Measurements from ENCODE around the gene IFI44. TPM values are rescaled to one million over a fixed set of nuclear protein-coding genes. Genes with fewer than 3 reads are reported as not detected.

Gene IFI44
- total and polyA plus RNA-seq, 9 of the 15 experiments (the other 6 are each of a cell fraction or from before 2014, with no cell fraction given) = 0.11 TPM; not detected in 8

DNA sequence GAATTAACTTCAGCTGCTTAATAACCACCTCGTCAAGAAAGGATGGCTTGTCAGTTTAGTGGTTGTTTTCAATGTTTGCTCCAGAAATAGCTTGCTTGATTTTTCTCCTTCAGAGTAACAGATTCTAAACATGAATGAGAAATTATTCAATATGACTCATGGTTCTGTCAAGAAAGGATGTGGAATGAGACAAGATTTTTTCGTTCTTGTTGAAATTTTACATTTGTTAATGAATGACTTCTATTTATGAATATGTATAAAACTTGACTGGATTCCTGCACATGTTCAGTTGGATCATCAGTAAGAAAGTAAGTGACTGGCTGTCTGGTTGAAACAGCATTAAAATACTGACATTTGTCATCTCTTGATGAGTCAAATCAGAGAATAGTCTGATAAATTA is 38.3 kb downstream of the IFI44 start:
- no peak for ATAC-seq
- H3K79me2 ChIP-seq (ENCODE audit: control insufficient read depth, insufficient read depth, low read length) = no peaks in the 10 kb centered on the region
- no peak for DNase-seq (ENCODE audit: extremely low read depth in 1 of 4, low spot score in 3 of 4)
- H3K9me3 ChIP-seq (replicated peaks; ENCODE audit: control insufficient read depth, insufficient read depth, low read depth, low read length) = no peaks in the 10 kb centered on the region
- WGBS (ENCODE audit: insufficient coverage, low coverage, missing lambda C conversion rate) = 0% methylated on average over 2 of the region's 2 CpGs
- BruUV-seq (replicated peaks) = no TSS peak
- H3K36me3 ChIP-seq (ENCODE audit: control insufficient read depth, insufficient read depth, low read length) = no peaks in the 10 kb centered on the region
- FAIRE-seq = no peak
- CTCF ChIA-PET (ENCODE audit: low intra/inter-chr PET ratio) = no interaction called here
- no peak overlapping the region for H3K9ac ChIP-seq (ENCODE audit: insufficient read depth in 1 of 2, low read depth in 2 of 2, low read length in 2 of 2)
- no peaks in the 10 kb centered on the region for H3K9me1 ChIP-seq (ENCODE audit: control insufficient read depth, insufficient read depth, low read length)
- POLR2A ChIA-PET = no interaction called here
- no peak for TF ChIP-seq SETDB1 (IDR thresholded peaks at IDR 0.05; ENCODE audit: low read length)
- TF ChIP-seq POLR2AphosphoS2 (IDR thresholded peaks at IDR 0.05; ENCODE audit: low read length) = no peak
- no peak for TF ChIP-seq RBM14 (IDR thresholded peaks at IDR 0.05; ENCODE audit: borderline replicate concordance, insufficient read depth, low read depth, low read length)
- TF ChIP-seq HMG20B (CRISPR knock-in tag; IDR thresholded peaks at IDR 0.05) = no peak
- TF ChIP-seq GTF2E2 (tag; IDR thresholded peaks at IDR 0.05) = no peak
- no peak for TF ChIP-seq PTBP1 (IDR thresholded peaks at IDR 0.05; ENCODE audit: low read depth, low read length)
- no peak for TF ChIP-seq ZNF347 (CRISPR knock-in tag; IDR thresholded peaks at IDR 0.05; ENCODE audit: low read depth)
- TF ChIP-seq, protein P1, sequence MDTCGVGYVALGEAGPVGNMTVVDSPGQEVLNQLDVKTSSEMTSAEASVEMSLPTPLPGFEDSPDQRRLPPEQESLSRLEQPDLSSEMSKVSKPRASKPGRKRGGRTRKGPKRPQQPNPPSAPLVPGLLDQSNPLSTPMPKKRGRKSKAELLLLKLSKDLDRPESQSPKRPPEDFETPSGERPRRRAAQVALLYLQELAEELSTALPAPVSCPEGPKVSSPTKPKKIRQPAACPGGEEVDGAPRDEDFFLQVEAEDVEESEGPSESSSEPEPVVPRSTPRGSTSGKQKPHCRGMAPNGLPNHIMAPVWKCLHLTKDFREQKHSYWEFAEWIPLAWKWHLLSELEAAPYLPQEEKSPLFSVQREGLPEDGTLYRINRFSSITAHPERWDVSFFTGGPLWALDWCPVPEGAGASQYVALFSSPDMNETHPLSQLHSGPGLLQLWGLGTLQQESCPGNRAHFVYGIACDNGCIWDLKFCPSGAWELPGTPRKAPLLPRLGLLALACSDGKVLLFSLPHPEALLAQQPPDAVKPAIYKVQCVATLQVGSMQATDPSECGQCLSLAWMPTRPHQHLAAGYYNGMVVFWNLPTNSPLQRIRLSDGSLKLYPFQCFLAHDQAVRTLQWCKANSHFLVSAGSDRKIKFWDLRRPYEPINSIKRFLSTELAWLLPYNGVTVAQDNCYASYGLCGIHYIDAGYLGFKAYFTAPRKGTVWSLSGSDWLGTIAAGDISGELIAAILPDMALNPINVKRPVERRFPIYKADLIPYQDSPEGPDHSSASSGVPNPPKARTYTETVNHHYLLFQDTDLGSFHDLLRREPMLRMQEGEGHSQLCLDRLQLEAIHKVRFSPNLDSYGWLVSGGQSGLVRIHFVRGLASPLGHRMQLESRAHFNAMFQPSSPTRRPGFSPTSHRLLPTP (IDR thresholded peaks at IDR 0.05; ENCODE audit: borderline replicate concordance, extremely low read depth, insufficient read length) = no peak
- H3K4me1 ChIP-seq (replicated peaks in 1 of 2; ENCODE audit: control insufficient read depth in 2 of 2, insufficient read depth in 2 of 2, low read length in 2 of 2) = no peaks in the 10 kb centered on the region
- no peak overlapping the region for H3K4me3 ChIP-seq
- intact Hi-C loops (cut with micrococcal nuclease) = no loop called here
- H3K27ac ChIP-seq (ENCODE audit: extremely low read depth, low read depth, low read length) = no peak overlapping the region
- H2AFZ ChIP-seq (ENCODE audit: low read depth, low read length) = no peak overlapping the region
- H3K27me3 ChIP-seq (ENCODE audit: control insufficient read depth in 2 of 2, insufficient read depth in 2 of 2, low read length in 2 of 2) = no peaks in the 10 kb centered on the region
- in situ Hi-C loops (cut with MboI) = no loop called here
- H3K4me2 ChIP-seq (ENCODE audit: insufficient read depth, low read length) = no peak overlapping the region
- H4K20me1 ChIP-seq (replicated peaks; ENCODE audit: control insufficient read depth, insufficient read depth, low read length) = no peaks in the 10 kb centered on the region

Data from K562 (cell line).